IgD-negative memory B cell (primary cell): Measurements from ENCODE around the gene KLK11. TPM values are rescaled to one million over a fixed set of nuclear protein-coding genes. Genes with fewer than 3 reads are reported as not detected.

Source experiments
- H3K27ac Mint-ChIP-seq, 3 donors: one replicate each; pipeline ENCODE4 v1.8.0; 2020 to 2022; ENCODE audit warnings: mild to moderate bottlenecking in 3 of 3, mixed read lengths in 3 of 3, moderate library complexity in 1 of 3
- H3K27me3 Mint-ChIP-seq: one replicate; pipeline ENCODE4 v1.8.0; 2021; ENCODE audit warnings: mixed read lengths
- H3K36me3 Mint-ChIP-seq: one replicate; pipeline ENCODE4 v1.8.0; 2020; ENCODE audit warnings: mild to moderate bottlenecking, mixed read lengths
- H3K4me1 Mint-ChIP-seq, 3 donors: one replicate each; pipeline ENCODE4 v1.8.0; 2020 to 2022; ENCODE audit warnings: mixed read lengths in 3 of 3, mild to moderate bottlenecking in 1 of 3
- H3K4me3 Mint-ChIP-seq, 4 donors: one replicate each; pipeline ENCODE4 v1.8.0; 2020 to 2022; ENCODE audit warnings: mild to moderate bottlenecking in 4 of 4, mixed read lengths in 4 of 4, moderate library complexity in 3 of 4
- H3K9me3 Mint-ChIP-seq, 3 donors: one replicate each; pipeline ENCODE4 v1.8.0; 2020 to 2021; ENCODE audit warnings: mixed read lengths in 3 of 3, mild to moderate bottlenecking in 1 of 3
- polyA plus RNA-seq: library from polyadenylated mRNA; unstranded; fragments of 300-500 nt; fragmentation: Illumina TruSeq; gene quantifications from one replicate; pipeline ENCODE4 v1.2.3, GENCODE V29; 2021

The KLK11 gene
- polyA plus RNA-seq, 1 donor from 2014 or later = not detected

DNA sequence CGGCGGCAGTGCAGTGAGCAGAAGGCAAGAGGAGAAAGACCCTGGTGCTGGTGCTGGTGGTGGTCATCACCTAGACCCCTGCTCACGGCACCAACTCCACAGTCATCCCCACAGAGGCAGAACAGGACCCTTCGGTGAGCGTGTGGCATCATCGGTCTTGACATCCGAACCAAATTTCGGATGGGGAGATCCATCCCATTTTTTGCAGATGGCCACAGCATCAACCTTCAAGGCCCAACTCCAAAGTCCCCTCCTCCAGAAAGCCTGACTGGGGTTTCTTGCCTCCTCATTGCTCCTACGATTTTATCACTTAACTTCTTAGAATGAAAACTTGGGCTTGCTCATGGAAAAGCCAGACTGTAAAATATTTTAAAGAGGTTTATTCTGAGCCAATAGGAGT lies 17.1 kb upstream of the KLK11 start:
- Mint-ChIP-seq H3K36me3 (no peaks in the 10 kb centered on the region), H3K9me3 (peaks cover 3 to 6% (median 3%) of the 10 kb centered on the region in 3 donors), H3K4me1 (no peaks in the 10 kb centered on the region), H3K4me3 (no peak overlapping the region), H3K27ac (no peak overlapping the region), H3K27me3 (peaks cover 1% of the 10 kb centered on the region)

DNA sequence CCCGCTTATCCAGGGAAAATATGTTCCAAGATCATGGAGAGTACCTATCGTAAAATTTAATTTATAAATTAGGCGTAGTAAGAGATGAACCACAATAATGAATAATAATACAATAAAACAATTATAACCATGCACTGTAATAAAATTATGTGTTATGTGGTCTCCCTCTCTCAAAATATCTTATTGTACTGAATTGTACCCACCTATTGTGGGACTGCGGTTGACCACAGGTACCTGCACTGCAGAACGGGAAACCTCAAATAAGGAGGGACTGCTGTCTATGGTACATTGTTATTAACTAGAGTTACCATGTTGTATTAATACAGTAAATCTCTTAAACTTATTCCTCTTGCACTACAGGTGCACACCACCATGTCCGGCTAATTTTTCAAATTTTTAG lies 13.7 kb upstream of the KLK11 start:
- Mint-ChIP-seq H3K4me3 (no peak overlapping the region), H3K27me3 (peaks cover 5% of the 10 kb centered on the region), H3K36me3 (no peaks in the 10 kb centered on the region), H3K4me1 (no peaks in the 10 kb centered on the region), H3K27ac (no peak overlapping the region), H3K9me3 (peaks cover 0 to 6% (median 3%) of the 10 kb centered on the region in 3 donors)

DNA sequence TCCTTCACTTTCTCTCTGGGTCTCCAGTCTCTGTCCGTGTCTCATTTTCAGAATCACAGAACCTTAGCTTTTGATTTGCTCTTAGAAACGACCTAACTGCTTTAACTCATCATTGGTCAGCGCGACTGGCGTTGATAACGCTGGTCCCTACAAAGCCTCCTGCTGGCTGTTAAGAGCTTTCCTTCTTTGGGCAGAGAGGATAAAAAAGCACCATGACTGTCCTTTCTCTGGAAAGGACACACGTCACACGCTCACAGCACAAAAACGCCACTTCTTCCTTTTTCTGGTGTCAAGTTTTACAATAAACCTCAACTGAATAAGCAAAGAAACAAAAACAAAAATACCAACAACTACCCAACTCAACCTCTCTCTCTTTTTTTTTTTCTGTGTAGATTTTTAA lies 10.1 kb upstream of the KLK11 start:
- Mint-ChIP-seq H3K4me1 (no peaks in the 10 kb centered on the region), H3K4me3 (no peak overlapping the region), H3K27ac (no peak overlapping the region), H3K27me3 (peaks cover 15% of the 10 kb centered on the region), H3K9me3 (peaks cover 0 to 1% (median 0%) of the 10 kb centered on the region in 3 donors), H3K36me3 (no peaks in the 10 kb centered on the region)

DNA sequence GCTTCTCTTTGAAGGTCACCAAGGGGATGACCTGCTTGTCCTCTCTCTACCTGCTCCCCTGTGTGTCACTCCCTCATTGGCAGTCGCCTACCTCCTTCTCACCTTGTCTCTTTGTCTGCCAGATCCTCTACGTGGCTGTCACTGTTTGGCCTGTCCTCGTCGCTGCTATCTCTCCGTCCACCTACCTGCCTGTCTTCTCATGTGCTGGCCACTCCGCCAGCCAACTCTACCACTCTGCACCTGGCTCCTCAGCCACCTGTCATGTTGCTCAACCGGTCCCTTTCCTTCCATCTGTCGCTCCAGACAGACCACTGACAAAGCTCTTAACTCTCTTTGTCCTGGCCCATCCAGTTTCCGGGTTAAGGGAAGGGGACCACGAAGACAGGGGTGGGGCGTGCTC lies 8.3 kb upstream of the KLK11 start, which contains the start of gene KLK12:
TSS of gene KLK12 (minus strand) at position 299 of the 400 bp plus-strand sequence. CDS start 381 bp downstream, outside the sequence.
- Mint-ChIP-seq H3K4me1 (no peaks in the 10 kb centered on the region), H3K36me3 (no peaks in the 10 kb centered on the region), H3K4me3 (no peak within 1 kb of the TSS), H3K27ac (no peak within 1 kb of the TSS), H3K27me3 (peaks cover 18% of the 10 kb centered on the region), H3K9me3 (peaks cover 0 to 1% (median 0%) of the 10 kb centered on the region in 3 donors)

DNA sequence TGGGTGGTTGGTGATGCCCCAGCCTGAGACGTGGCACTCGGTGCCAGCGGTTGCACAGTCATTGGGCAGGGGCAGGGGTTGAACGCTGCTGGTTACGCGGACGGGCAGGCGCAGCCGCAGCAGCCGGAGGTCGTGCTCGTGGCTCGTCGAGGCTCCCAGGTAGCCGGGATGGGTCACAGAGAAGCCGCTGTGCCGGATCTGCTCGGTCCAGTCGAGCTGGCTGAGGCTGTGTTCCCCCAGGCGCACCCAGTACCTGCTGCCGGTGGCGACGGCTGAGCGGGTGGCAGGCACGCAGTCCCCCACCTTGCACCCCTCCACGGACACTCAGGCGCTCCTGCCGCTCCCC lies 5.4 kb upstream of the KLK11 start:
- Mint-ChIP-seq H3K27ac (no peak overlapping the region), H3K4me3 (no peak overlapping the region), H3K9me3 (no peaks in the 10 kb centered on the region), H3K27me3 (peaks cover 19% of the 10 kb centered on the region), H3K36me3 (no peaks in the 10 kb centered on the region), H3K4me1 (no peaks in the 10 kb centered on the region)

DNA sequence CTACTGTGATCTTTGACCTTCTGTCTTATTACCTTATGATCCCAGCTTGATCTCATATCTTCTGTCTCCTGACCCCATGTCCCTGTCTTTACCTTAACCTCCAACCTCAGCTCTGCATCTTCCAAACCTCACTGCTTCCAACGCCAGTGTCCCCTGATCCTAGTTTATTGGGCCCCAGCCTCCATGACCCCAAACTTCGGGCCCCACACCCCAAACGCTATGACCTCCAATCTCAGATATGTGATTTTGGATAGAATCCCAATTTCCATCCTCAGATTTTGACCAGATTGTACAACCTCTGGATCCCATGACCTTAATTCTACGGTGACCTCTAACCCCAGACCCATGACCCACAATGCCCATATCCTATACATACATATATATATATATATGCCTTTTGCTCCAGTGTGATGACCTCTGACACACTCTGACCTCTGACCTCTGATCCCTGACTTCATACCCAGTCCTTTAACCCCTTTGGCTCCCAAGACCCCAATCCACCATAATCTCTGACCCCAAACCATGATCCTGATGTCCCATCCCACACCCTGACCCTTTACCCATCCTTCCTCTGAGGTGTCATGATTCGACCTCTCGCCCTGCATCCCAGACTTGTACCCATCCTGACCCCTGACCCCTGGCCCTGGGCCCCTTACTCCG lies 4.9 kb upstream of the KLK11 start:
- no peaks in the 10 kb centered on the region for H3K36me3 Mint-ChIP-seq
- no peaks in the 10 kb centered on the region for H3K4me1 Mint-ChIP-seq
- no peak overlapping the region for H3K27ac Mint-ChIP-seq
- no peaks in the 10 kb centered on the region for H3K9me3 Mint-ChIP-seq
- no peak overlapping the region for H3K4me3 Mint-ChIP-seq
- peaks cover 21% of the 10 kb centered on the region for H3K27me3 Mint-ChIP-seq

DNA sequence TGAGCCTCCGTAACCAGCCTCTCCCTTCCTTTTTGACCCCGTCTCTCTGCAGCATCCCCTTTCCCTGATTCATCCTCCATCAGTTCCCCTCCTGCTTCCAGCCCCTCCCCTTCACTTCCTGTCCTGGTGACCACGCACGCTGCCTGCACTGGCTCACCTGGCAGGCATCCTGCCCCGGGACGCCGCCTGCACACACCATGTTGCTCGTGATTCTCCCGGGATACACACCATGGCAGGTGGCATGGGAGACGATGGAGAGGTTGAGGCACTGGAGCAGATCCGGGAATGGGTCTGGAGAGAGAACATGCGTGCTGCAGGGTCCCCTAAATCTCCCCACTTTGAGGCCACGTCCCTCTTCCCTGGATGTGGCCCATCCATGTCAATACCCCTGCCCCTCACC lies 4.2 kb upstream of the KLK11 start:
- H3K27me3 Mint-ChIP-seq = peaks cover 20% of the 10 kb centered on the region
- H3K4me3 Mint-ChIP-seq = no peak overlapping the region
- H3K9me3 Mint-ChIP-seq = no peaks in the 10 kb centered on the region
- no peak overlapping the region for H3K27ac Mint-ChIP-seq
- no peaks in the 10 kb centered on the region for H3K36me3 Mint-ChIP-seq
- H3K4me1 Mint-ChIP-seq = no peaks in the 10 kb centered on the region

DNA sequence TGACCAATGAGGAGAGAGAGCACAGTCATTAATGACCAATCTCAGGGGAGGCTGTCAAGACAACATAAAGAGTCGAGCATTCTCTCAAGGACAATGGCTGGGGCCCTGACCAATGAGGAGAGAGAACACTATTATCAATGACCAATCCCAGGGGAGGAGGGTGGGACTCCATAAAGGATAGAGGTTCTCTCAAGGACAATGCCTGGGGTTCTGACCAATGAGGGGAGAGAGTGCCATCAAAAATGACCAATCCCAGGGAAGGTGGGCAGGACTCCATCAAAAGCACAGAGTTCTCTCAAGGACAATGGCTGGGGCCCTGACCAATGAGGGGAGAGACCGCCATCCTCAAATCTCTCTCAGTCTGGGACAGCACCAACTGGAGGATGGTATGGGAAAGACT lies 3.3 kb upstream of the KLK11 start:
- no peak overlapping the region for H3K4me3 Mint-ChIP-seq
- H3K27me3 Mint-ChIP-seq = peaks cover 22% of the 10 kb centered on the region
- no peaks in the 10 kb centered on the region for H3K9me3 Mint-ChIP-seq
- no peaks in the 10 kb centered on the region for H3K36me3 Mint-ChIP-seq
- H3K27ac Mint-ChIP-seq = no peak overlapping the region
- H3K4me1 Mint-ChIP-seq = no peaks in the 10 kb centered on the region

DNA sequence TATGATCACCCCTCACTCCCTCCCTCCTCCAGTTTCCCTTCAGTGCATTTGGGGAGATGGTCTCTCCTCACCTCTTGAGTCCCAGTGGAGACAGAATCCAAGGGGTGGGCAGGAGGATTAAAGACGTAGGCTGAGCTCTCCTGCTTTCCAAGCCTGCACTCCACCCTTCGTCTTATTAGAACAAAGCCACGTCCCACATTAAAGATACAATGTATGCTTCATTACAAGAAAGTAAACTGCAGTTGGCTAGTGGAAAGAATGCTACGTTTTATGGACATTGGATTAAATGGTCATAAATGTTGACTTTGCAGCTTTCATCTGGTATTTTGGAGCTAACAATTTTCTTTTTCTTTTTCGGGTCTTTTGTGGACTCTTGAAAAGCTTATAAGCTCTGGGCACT lies 1.5 kb upstream of the KLK11 start:
- Mint-ChIP-seq H3K4me3 (no peak overlapping the region), H3K27ac (peak overlapping the region in 1 of 3 donors; percentile 71), H3K36me3 (no peaks in the 10 kb centered on the region), H3K4me1 (no peaks in the 10 kb centered on the region), H3K9me3 (no peaks in the 10 kb centered on the region), H3K27me3 (peaks cover 20% of the 10 kb centered on the region)

DNA sequence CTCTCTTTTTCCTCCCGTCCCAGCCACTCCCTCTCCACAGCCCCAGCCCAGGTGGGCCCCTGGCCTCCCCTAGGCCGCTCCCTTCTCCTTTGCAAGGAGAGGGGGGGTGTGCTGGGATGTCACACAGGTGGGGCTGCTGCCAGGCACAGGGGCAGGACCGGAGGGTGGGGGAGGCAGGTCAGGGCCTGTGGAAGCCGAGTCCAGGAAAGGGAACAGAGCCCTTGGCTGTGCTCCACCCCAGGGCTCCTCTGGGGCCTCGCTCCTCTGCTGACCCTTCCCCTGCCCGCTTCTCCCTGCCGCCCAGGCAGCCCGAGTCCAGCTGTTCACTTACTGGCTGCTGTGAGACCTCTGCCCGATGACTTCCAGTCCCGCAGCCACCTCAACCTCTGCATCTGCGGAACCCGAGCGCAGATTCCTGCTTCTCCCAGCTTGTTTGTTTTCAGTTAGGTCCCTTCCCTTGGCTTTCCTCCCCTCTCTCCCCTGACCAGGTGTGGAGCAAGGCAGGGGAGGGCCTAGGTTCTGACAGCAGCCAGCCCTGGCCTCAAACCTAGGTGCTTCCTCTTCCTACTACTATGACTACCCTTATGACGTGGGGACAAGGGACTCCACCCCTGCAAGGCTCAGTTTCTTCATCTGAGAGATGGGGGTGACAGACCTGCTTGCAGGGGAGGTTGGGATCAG lies 850 bp upstream of the KLK11 start:
- peaks cover 17% of the 10 kb centered on the region for H3K27me3 Mint-ChIP-seq
- no peaks in the 10 kb centered on the region for H3K9me3 Mint-ChIP-seq
- H3K4me3 Mint-ChIP-seq = no peak overlapping the region
- H3K36me3 Mint-ChIP-seq = no peaks in the 10 kb centered on the region
- no peaks in the 10 kb centered on the region for H3K4me1 Mint-ChIP-seq
- H3K27ac Mint-ChIP-seq = no peak overlapping the region

DNA sequence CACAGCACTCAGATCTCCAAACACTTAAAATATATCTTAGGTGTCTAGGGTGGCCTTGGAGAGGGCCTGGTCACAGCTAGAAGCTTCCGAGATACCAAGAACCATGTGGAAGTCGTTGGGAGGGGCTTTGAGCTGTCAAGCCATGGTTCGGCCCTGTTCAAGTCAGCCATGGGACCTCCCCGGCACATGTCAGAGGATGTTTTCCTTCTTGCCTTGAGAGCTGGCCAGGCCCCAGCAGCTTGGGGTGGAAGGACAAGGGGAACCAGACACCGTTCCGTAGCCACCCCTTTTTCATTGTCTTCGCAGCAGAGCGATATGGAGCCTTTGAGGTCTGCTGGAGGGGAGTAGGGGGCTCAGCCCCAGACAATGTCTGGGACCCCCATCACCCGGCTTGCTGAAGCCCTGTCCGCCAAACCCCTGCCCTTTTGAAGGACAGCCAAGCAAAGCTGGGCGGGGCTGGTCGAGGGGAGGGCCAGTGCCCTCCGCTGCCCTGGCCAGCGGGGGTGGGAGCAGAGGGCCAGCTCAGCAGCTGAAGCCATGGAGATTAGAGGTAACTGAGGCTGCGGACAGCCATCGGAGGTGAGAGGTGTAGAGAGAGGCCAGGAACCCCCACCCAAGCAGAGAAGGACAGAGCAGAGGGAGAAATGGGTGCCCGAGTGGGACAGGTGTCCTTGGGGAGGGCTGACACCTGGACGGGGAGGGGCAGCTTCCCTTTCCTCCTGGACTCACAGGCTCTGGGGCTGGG lies 435 bp downstream of the KLK11 start:
- Mint-ChIP-seq H3K36me3 (no peaks in the 10 kb centered on the region), H3K4me3 (no peak overlapping the region), H3K4me1 (no peaks in the 10 kb centered on the region), H3K27me3 (peaks cover 16% of the 10 kb centered on the region), H3K27ac (no peak overlapping the region), H3K9me3 (no peaks in the 10 kb centered on the region)

DNA sequence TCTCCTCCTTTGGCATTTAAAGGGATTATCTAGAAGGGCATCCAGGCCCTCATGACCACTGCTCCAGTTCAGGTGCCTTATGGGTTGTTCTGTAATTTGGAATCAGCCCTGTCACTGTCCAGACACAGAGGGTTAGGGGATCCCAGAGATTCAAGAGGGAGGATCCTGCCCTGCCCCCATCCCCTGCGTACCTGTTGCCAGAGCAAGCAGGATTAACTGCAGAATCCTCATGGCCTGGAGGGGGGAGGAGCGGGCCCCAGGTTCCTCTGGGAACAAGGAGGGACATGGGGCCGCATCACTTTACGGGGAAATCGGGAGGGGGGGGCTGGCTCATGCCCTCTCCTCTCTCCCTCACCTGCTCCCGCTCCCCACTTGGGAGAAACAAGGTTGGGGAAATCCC lies 1.0 kb downstream of the KLK11 start:
- Mint-ChIP-seq H3K27ac (no peak overlapping the region), H3K4me3 (no peak overlapping the region), H3K9me3 (no peaks in the 10 kb centered on the region), H3K4me1 (no peaks in the 10 kb centered on the region), H3K27me3 (peaks cover 15% of the 10 kb centered on the region), H3K36me3 (no peaks in the 10 kb centered on the region)

DNA sequence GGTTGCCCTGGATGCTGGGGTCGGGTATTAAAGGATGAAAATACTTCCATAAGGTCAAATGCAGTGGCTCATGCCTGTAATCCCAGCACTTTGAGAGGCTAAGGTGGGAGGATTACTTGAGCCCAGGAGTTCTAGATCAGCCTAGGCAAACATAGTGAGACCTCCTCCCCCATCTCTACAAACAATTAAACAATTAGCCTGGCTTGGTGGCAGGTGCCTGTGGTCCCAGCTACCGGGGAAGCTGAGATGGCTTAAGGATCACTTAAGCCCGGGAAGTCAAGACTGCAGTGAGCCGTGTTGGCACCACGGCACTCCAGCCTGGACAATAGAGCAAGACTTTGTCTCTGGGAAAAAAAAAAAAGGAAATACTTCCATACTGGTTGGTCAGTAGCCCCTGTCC lies 1.5 kb downstream of the KLK11 start:
- Mint-ChIP-seq H3K4me1 (no peaks in the 10 kb centered on the region), H3K36me3 (no peaks in the 10 kb centered on the region), H3K27me3 (peaks cover 15% of the 10 kb centered on the region), H3K9me3 (no peaks in the 10 kb centered on the region), H3K4me3 (no peak overlapping the region), H3K27ac (no peak overlapping the region)

DNA sequence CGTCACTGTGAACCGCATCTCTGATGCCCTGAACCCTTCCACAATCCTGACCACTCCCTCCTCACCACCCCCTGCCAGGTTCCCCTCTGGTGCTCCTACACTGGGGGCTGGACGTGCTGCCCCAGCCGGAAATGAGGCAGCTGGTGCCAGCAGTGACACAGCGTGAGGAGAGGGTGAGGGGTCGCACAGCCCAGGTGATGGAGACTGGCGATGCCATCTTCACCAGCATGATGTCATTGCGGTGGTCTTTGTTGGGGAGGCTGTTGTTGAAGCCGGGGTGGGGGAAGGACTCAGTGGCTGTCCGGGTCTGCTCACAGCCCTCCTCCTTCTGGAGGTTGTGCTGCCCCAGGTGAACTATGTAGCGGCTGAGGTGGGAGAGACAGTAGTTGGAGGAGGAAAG lies 2.5 kb downstream of the KLK11 start:
- H3K4me1 Mint-ChIP-seq = no peaks in the 10 kb centered on the region
- H3K9me3 Mint-ChIP-seq = no peaks in the 10 kb centered on the region
- peaks cover 17% of the 10 kb centered on the region for H3K27me3 Mint-ChIP-seq
- H3K36me3 Mint-ChIP-seq = no peaks in the 10 kb centered on the region
- no peak overlapping the region for H3K27ac Mint-ChIP-seq
- H3K4me3 Mint-ChIP-seq = no peak overlapping the region

DNA sequence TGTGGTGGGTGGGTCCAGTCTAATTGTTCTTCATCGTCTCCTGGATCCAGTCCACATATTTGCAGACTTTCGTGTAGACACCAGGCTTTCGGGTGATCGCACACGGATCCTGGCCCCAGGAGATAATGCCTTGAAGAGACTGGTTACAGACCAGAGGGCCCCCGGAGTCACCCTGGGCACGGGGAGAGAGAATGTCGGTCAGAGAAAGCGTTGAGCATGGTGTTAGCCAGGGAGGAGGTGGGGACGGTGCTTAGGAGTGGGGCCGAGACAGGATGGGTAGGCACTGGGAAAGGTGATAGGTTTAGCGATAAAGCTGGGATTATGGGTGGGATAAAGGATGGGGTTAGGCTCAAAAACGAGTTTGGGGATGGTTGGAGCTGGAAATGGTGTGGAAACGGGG lies 3.9 kb downstream of the KLK11 start:
- Mint-ChIP-seq H3K36me3 (peaks cover 2% of the 10 kb centered on the region), H3K4me1 (peaks cover 0 to 2% (median 1%) of the 10 kb centered on the region in 3 donors), H3K4me3 (no peak overlapping the region), H3K27ac (no peak overlapping the region), H3K27me3 (peaks cover 28% of the 10 kb centered on the region), H3K9me3 (peaks cover 0 to 4% (median 0%) of the 10 kb centered on the region in 3 donors)
